Epidermal melanocyte (primary cell): ENCODE results near the gene MYRFL.
A peak's percentile ranks its signal among the peaks of the same experiment; 100 is the strongest.
"Not testable (repeated sequence)": the region's sequence is repeated elsewhere in the genome, so short reads cannot be mapped to it uniquely, and the experiment has no call there.

Experiments
- DNase-seq: peaks from one replicate; pipeline ENCODE4 v3.0.0; 2011; ENCODE audit warnings: low spot score; ENCODE audit not compliant: insufficient read length

MYRFL gene

DNA sequence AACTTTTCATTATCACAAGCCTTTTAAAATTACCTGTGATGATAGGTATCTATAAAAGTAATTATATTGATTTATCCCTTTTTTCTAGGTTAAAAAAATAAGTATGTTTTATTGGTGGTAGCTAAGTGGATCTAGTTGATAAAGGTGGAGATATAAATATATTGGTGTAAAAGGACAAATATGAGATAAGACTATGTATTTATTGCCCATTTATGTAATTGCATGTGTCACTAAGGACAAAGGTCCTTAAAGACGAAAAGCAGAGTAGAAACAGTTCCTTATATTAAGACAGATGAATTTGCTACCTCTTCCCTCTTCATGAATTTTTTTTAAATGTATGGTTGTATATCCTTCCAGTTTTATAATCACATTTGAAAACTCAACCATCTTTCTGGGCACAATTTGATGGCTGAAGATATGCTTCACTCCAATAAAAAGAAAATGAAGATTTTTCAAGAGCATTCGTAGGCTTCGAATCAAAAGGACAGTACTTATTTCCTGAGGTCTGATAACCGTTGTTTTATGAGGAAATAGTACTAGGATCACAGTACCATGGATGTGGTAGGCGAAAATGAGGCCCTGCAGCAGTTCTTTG is at the start of gene MYRFL:
MYRFL (plus strand) TSS at position 262 of the 595 bp plus-strand sequence; CDS start at position 553, 291 bp downstream.
- DNase-seq = no peak

DNA sequence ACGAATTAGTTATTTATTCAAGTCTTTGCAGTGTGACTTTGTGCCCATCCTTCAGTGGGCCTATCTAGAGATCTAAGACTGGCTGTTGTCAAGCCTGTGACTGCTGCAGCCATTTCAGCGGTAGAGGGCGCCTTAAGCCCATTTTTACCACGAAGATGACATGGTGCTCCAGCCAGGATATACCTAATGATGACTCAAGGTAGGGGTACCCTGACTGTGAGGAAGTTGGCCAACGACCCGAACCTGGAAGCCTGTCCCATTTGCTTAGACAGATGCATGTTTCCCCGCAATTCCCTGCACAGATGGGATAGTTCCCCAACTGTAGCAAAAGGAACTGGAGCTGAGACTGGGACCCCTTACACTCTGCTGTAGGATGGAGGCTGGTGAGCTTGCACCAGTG is 45.1 kb upstream of the MYRFL start:
- no peak for DNase-seq

DNA sequence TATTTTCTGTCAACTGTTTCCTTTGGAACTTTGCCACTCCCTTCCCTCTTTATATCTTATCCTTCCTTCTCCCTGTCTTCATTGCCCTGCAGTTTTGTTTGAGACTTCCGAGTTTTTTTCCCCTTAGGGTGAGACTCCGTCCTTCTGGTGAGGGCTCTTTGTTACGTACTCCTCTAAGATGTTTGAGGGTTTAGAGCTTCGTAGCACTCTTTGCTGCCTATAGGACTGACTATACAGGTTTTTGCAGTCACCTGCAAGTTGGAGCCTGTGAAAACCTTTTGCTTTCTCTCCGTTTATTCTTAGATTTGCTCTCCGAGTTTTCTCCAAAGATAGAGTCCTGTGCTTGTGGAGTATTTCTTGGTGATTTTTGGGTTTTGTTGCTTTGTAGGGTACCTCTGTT is 41.7 kb upstream of the MYRFL start:
- no peak for DNase-seq

DNA sequence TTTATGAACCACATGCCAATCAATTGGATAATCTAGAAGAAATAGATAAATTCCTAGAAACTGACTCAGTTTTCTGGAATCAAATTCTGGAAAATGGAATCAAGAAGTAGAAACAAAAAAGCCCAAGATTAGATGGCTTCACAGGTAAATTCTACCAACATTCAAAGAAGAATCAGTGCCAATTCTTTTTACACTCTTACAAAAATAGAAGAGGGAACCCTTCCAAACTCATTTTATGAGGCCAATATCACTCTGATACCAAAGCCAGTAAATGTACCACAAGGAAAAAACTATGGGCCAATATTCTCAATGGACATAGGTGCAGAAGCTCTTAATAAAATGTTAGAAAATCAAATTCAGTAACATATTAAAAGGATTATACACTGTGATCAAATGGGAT is 35.7 kb upstream of the MYRFL start:
- no peak for DNase-seq

- no peak for DNase-seq
Observed at GRCh38 chr12:69792533-69792932, 32.5 kb upstream of the MYRFL start.

GRCh38 chr12:69807101-69807897 is 17.7 kb upstream of the MYRFL start:
- not testable (repeated sequence) for DNase-seq

GRCh38 chr12:69810870-69811498 is 14.0 kb upstream of the MYRFL start:
- DNase-seq = no peak

- DNase-seq = no peak
Observed at GRCh38 chr12:69816082-69816481, 8.9 kb upstream of the MYRFL start.

GRCh38 chr12:69821032-69821455 is 4.0 kb upstream of the MYRFL start:
- DNase-seq = no peak

- DNase-seq = peak; percentile 18
Observed at GRCh38 chr12:69821456-69822159, 3.4 kb upstream of the MYRFL start.

DNA sequence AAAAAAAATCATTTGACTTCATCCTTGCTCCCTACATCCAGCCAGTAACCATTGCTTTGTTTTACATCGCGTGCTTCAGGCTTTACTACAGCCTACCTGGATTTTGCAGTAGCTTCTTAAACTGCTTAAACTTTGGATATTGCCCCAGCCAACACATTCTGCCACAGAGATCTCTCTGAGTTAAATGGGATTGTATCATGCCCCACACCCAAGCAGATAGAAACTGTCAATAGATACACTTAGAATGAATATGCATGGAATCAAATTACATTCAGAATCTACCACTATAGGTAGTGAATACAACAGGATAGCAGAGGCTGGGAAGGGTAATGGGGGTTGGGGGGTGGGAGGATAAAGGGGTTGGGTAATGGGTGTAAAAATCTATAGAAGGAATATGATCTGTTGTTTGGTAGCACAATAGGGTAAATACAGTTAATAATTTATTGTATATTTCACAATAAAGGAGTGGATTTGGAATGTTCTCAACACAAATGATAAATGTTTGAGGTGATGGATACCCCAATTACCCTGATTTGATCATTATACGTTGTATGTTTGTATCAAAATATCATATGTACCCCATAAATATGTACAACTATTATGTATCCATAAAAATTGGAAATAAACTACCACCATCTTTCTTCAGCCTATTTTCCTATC is 2.7 kb upstream of the MYRFL start:
- no peak for DNase-seq

- no peak for DNase-seq
Observed at GRCh38 chr12:69824028-69824427, 999 bp upstream of the MYRFL start.

- DNase-seq = no peak
Observed at GRCh38 chr12:69828897-69829296, 3.9 kb downstream of the MYRFL start.

GRCh38 chr12:69833696-69834095 is 8.7 kb downstream of the MYRFL start:
- DNase-seq = no peak

GRCh38 chr12:69834147-69834546 is 9.1 kb downstream of the MYRFL start:
- DNase-seq = no peak

DNA sequence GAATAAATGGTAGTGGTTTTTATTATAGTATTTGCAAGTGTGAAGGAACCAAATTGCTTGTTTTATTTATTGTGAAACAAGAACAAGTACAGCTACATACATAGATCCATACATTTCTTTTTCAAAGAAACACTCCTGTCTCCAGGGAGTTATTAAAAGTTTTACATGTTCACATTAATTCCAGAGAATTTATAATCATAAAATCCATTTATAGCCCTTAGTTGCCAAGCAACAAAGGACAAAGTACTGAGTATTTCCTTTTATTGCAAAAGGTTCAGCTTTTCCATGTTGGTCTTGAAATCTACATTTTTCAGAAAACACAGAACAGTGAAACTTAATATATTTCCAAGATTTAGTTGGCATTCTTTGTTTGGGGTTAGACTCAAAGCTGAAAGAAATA is 9.5 kb downstream of the MYRFL start:
- no peak for DNase-seq

- no peak for DNase-seq
Observed at GRCh38 chr12:69835081-69835480, 10.1 kb downstream of the MYRFL start.

GRCh38 chr12:69836015-69836414 is 11.0 kb downstream of the MYRFL start:
- DNase-seq = no peak

GRCh38 chr12:69837191-69837590 is 12.2 kb downstream of the MYRFL start:
- DNase-seq = no peak

DNA sequence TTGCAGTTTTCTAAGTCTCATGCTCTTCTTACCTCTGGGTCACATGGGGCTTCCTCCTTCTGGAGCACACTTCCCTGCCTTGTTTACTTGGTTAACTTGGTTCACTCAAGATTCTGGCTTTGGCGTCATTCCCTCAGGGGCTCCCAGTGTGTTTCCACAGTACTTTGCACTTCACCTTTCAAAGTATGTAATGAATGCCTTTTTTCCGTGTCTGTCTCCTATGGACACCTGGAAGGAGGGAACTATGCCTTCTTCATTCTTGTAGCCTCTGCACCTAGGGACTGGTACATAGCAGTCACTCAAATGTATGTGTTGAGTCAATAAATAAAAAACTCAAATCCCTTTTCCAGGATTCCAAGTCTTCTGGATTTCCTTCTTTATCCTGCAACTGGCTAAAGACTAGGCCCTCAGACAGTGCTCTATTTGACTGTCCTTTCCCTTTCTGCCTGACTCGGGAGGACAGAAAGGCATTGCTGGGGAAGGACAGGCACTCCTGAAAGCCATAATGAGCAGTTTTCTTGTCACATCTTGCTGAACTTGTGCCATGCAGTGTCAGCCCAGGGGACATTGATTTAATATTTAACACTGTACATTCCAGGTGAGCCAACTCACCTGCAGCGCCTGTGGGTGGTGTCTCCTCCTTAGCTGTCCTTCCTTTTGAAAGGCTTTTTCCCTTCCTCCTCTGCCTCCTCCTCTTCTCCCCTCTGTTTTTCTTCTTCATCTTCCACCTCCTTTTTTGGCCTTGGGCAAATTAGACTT is 12.8 kb downstream of the MYRFL start:
- no peak for DNase-seq

GRCh38 chr12:69840727-69841126 is 15.7 kb downstream of the MYRFL start:
- DNase-seq = no peak
